ENCODE measurements around the gene MACF1. TPM values are rescaled to one million over a fixed set of nuclear protein-coding genes. Genes with fewer than 3 reads are reported as not detected.
"Not testable (repeated sequence)": the region's sequence is repeated elsewhere in the genome, so short reads cannot be mapped to it uniquely, and the experiment has no call there.

The MACF1 gene
- total RNA-seq, 3 donors from 2014 or later, result 279 to 350 (median 325) TPM

- intact Hi-C loops (cut with DNase I; ENCODE audit: low total_unique reads), result no loop called here
- H3K36me3 ChIP-seq, result peaks cover 7% of the 10 kb centered on the region
Measured at GRCh38 chr1:39469150-39469549, 264.7 kb downstream of the MACF1 start.

DNA sequence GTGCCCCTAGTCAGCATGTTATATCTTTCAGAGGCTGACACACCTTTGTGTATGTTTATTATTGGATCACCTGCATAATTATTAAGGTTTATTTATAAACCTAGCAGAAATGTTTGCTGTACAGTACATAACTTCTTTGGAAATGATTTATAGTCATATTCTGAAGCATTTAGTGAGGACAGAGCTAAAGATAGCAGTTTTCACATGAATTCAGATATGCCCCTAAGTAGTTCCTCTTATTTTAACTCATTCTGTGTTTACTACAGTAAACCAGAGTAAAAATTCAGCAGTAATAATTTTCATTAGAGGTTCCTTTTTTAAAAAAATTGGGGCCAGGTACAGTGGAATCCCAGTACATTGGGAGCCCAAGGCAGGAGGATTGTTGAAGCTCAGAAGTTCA lies 265.5 kb downstream of the MACF1 start:
- H3K9me3 ChIP-seq, result no peaks in the 10 kb centered on the region
- H3K36me3 ChIP-seq, result peaks cover 3% of the 10 kb centered on the region
- no peaks in the 10 kb centered on the region for H3K4me1 ChIP-seq
- intact Hi-C loops (cut with DNase I; ENCODE audit: low total_unique reads), result no loop called here
- no peaks in the 10 kb centered on the region for H3K27me3 ChIP-seq
- H3K27ac ChIP-seq, result no peak overlapping the region
- TF ChIP-seq POLR2AphosphoS5 (IDR thresholded peaks at IDR 0.05), result no peak
- H3K4me3 ChIP-seq, result no peak overlapping the region
- DNase-seq (ENCODE audit: low spot score in 2 of 2), result no peak

More at GRCh38 chr1:39469150-39469549, 264.7 kb downstream of the MACF1 start:
- H3K27me3 ChIP-seq, result no peaks in the 10 kb centered on the region
- DNase-seq (ENCODE audit: low spot score in 2 of 2), result no peak
- H3K27ac ChIP-seq, result no peak overlapping the region
- H3K9me3 ChIP-seq, result no peaks in the 10 kb centered on the region
- no peak overlapping the region for H3K4me3 ChIP-seq
- no peak for TF ChIP-seq POLR2A (IDR thresholded peaks at IDR 0.05)
- TF ChIP-seq POLR2AphosphoS5 (IDR thresholded peaks at IDR 0.05), result no peak
- TF ChIP-seq, protein P1, sequence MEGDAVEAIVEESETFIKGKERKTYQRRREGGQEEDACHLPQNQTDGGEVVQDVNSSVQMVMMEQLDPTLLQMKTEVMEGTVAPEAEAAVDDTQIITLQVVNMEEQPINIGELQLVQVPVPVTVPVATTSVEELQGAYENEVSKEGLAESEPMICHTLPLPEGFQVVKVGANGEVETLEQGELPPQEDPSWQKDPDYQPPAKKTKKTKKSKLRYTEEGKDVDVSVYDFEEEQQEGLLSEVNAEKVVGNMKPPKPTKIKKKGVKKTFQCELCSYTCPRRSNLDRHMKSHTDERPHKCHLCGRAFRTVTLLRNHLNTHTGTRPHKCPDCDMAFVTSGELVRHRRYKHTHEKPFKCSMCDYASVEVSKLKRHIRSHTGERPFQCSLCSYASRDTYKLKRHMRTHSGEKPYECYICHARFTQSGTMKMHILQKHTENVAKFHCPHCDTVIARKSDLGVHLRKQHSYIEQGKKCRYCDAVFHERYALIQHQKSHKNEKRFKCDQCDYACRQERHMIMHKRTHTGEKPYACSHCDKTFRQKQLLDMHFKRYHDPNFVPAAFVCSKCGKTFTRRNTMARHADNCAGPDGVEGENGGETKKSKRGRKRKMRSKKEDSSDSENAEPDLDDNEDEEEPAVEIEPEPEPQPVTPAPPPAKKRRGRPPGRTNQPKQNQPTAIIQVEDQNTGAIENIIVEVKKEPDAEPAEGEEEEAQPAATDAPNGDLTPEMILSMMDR (IDR thresholded peaks at IDR 0.05), result no peak
- H3K4me1 ChIP-seq, result no peaks in the 10 kb centered on the region

DNA sequence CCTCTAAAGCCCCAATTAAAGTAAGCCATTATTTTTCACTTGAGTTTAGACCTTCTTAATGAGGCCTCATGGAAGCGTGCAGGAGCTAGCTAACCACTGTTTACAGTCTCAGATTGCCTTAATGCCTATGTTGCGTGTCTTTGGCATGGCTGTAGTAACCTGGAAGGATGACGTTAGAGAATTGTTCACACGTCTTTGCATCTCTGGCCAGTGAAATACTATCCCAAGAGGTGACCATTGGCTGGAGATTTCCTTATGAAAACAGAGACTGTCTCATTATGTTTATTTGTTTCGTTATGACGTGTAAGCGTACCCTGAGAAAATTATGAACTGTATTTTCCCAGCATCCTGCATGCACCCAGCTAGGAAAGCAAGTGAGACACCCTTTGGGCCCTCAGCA lies 268.3 kb downstream of the MACF1 start:
- DNase-seq (ENCODE audit: low spot score in 2 of 2), result no peak
- intact Hi-C loops (cut with DNase I; ENCODE audit: low total_unique reads), result no loop called here
- H3K27me3 ChIP-seq, result no peaks in the 10 kb centered on the region
- H3K4me1 ChIP-seq, result no peaks in the 10 kb centered on the region
- no peak overlapping the region for H3K27ac ChIP-seq
- H3K4me3 ChIP-seq, result no peak overlapping the region
- peaks cover under 1% of the 10 kb centered on the region for H3K36me3 ChIP-seq
- TF ChIP-seq POLR2AphosphoS5 (IDR thresholded peaks at IDR 0.05) (no peak), POLR2A (IDR thresholded peaks at IDR 0.05) (no peak)
- TF ChIP-seq, protein P1 (IDR thresholded peaks at IDR 0.05), result no peak
- no peaks in the 10 kb centered on the region for H3K9me3 ChIP-seq

DNA sequence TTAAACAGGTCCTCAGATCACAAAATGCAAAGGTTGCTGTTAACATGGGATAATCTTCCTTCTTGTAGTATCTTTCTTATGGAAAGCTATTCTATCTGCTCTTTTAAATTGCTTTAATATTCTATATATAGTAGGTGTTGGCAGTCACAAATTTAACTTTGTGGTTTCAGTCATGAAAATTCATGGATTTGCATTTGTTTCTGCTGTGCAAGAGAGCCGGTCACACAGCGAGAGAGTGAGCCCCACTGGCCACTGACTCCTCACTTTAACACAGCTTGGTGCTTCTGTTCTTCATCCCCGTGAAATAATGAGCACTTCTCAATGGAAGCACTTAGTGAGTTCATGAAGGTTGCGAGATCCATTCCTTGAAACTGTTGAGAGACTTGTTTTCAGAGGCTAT lies 268.8 kb downstream of the MACF1 start:
- Histone ChIP-seq H3K9me3 (no peaks in the 10 kb centered on the region), H3K27ac (no peak overlapping the region), H3K4me3 (no peak overlapping the region), H3K4me1 (no peaks in the 10 kb centered on the region), H3K27me3 (no peaks in the 10 kb centered on the region), H3K36me3 (no peaks in the 10 kb centered on the region)
- intact Hi-C loops (cut with DNase I; ENCODE audit: low total_unique reads), result no loop called here
- TF ChIP-seq POLR2A (IDR thresholded peaks at IDR 0.05) (no peak), POLR2AphosphoS5 (IDR thresholded peaks at IDR 0.05) (no peak)
- TF ChIP-seq, protein P1 (IDR thresholded peaks at IDR 0.05), result no peak
- no peak for DNase-seq (ENCODE audit: low spot score in 2 of 2)

DNA sequence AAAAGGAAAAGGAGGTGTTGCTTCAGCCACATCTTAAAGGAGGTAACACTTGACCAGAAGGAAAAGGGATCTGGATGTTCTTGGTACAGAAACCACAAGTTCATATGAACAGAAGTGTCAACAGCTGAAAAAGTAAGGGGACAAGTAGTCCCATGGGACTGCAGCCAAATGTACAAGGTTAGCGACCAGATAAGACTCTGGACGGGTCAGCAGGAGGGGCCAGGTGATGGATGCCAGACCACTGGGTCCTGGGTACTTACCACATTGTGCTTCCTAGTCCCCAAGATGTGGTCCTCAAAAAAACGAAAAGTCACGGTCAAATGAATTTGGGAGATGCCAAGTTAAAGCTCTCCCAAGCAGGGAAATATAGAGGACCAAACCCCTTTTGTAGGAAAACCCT lies 270.3 kb downstream of the MACF1 start:
- no peaks in the 10 kb centered on the region for H3K27me3 ChIP-seq
- H3K9me3 ChIP-seq, result no peaks in the 10 kb centered on the region
- intact Hi-C loops (cut with DNase I; ENCODE audit: low total_unique reads), result no loop called here
- no peak overlapping the region for H3K4me3 ChIP-seq
- no peak overlapping the region for H3K27ac ChIP-seq
- no peaks in the 10 kb centered on the region for H3K4me1 ChIP-seq
- no peaks in the 10 kb centered on the region for H3K36me3 ChIP-seq
- DNase-seq (ENCODE audit: low spot score in 2 of 2), result no peak
- TF ChIP-seq, protein P1 (IDR thresholded peaks at IDR 0.05), result no peak
- TF ChIP-seq POLR2AphosphoS5 (IDR thresholded peaks at IDR 0.05) (no peak), POLR2A (IDR thresholded peaks at IDR 0.05) (no peak)

- H3K27me3 ChIP-seq; DNase-seq (ENCODE audit: low spot score in 2 of 2); H3K4me3 ChIP-seq; H3K27ac ChIP-seq; H3K36me3 ChIP-seq; H3K4me1 ChIP-seq; intact Hi-C loops (cut with DNase I; ENCODE audit: low total_unique reads); H3K9me3 ChIP-seq: not testable (repeated sequence)
Measured at GRCh38 chr1:39475551-39475950, 271.1 kb downstream of the MACF1 start.

Data from breast epithelium (tissue), 4 donors.